Measurements from ENCODE around the gene SLC25A1. TPM values are rescaled to one million over a fixed set of nuclear protein-coding genes. Genes with fewer than 3 reads are reported as not detected.

Gene SLC25A1
- total RNA-seq, 1 experiment from 2014 or later = 151 TPM

GRCh38 chr22:19210188-19210587 lies 31.7 kb upstream of the SLC25A1 start:
- no peaks in the 10 kb centered on the region for H3K27me3 ChIP-seq (ENCODE audit: insufficient read depth, low read length)
- peaks cover 31 to 34% of the 10 kb centered on the region in 2 experiments for H3K4me1 Mint-ChIP-seq
- no peak overlapping the region for H2BK12ac ChIP-seq (ENCODE audit: insufficient read length, low read depth, low read length)
- H4K8ac ChIP-seq (replicated peaks; ENCODE audit: insufficient read length, low read depth, low read length) = no peak overlapping the region
- no peak overlapping the region for H3K9ac ChIP-seq (ENCODE audit: extremely low read depth, insufficient read length, low read length)
- H4K5ac ChIP-seq (ENCODE audit: insufficient read length, low read depth, low read length) = no peak overlapping the region
- no peak overlapping the region for H3K27ac Mint-ChIP-seq
- no peak overlapping the region for H2BK120ac ChIP-seq (ENCODE audit: low read depth, low read length, poor library complexity, severe bottlenecking)
- H3K23ac ChIP-seq (ENCODE audit: insufficient read length, low read depth, low read length) = no peak overlapping the region
- H3K18ac ChIP-seq (ENCODE audit: insufficient read length, low read depth, low read length) = no peak overlapping the region
- H3K27ac ChIP-seq (ENCODE audit: insufficient read length, low read depth, low read length) = no peak overlapping the region
- H2BK5ac ChIP-seq (ENCODE audit: insufficient read length, low read length) = no peak overlapping the region
- no peaks in the 10 kb centered on the region for H3K9me3 Mint-ChIP-seq
- no peak overlapping the region for H4K91ac ChIP-seq (ENCODE audit: insufficient read length, low read depth, low read length)
- H3K56ac ChIP-seq (ENCODE audit: insufficient read length, low read depth, low read length) = no peak overlapping the region
- H3K36me3 Mint-ChIP-seq (ENCODE audit: insufficient read depth in 1 of 3, low read depth in 3 of 3) = peaks cover 7 to 24% (median 22%) of the 10 kb centered on the region in 3 experiments
- no peak overlapping the region for H3K14ac ChIP-seq (ENCODE audit: insufficient read depth, low read length)
- H2BK15ac ChIP-seq (ENCODE audit: low read depth, low read length) = no peak overlapping the region
- H3K79me2 ChIP-seq (ENCODE audit: insufficient read depth, low read length) = no peaks in the 10 kb centered on the region
- no peak overlapping the region for H3K4me2 ChIP-seq (ENCODE audit: insufficient read depth, insufficient read length, low read length)
- H3T11ph ChIP-seq (ENCODE audit: low read length) = no peak overlapping the region
- H4K20me1 ChIP-seq (ENCODE audit: control insufficient read depth, insufficient read depth, insufficient read length) = no peaks in the 10 kb centered on the region
- peaks cover 1% of the 10 kb centered on the region; the same call in 1 of the 2 replicates for H3K27me3 Mint-ChIP-seq (ENCODE audit: low read depth)
- TF ChIP-seq CTCF (conservative IDR thresholded peaks at IDR 0.05) = no peak
- H3K4ac ChIP-seq (ENCODE audit: low read depth, low read length) = no peak overlapping the region
- no CpG with 5 or more reads among the region's 14 CpGs for WGBS (ENCODE audit: extremely low coverage, insufficient read length, low lambda C conversion rate)
- no peak overlapping the region for H2AK5ac ChIP-seq (ENCODE audit: insufficient read length, low read length)
- H2BK20ac ChIP-seq (ENCODE audit: low read depth, low read length, poor library complexity, severe bottlenecking) = no peak overlapping the region
- H3K23me2 ChIP-seq (ENCODE audit: insufficient read length, low read depth, low read length, poor library complexity, severe bottlenecking) = no peaks in the 10 kb centered on the region
- H3K9me3 ChIP-seq (ENCODE audit: control insufficient read depth, low read depth, low read length) = no peaks in the 10 kb centered on the region
- H3K4me3 Mint-ChIP-seq = no peak overlapping the region
- no peak overlapping the region for H2AFZ ChIP-seq (ENCODE audit: low read length)
- DNase-seq = no peak
- peaks cover 7% of the 10 kb centered on the region; the same call in 1 of the 2 replicates for H3K4me1 ChIP-seq (ENCODE audit: insufficient read depth, low read length)
- no peaks in the 10 kb centered on the region for H3K79me1 ChIP-seq (ENCODE audit: insufficient read depth, low read depth, low read length, poor library complexity, severe bottlenecking)

Measured in H9 (cell line).